A549 (cell line): ENCODE measurements around the gene FBLN1.

Experiments used
- CEBPB ChIP-seq, 2 experiments: fragments of >200 bp in 1 of 2; sonication (Bioruptor Twin) in 1 of 2; formaldehyde crosslinking in 1 of 2; IDR thresholded peaks; 2 replicates each; pipeline ENCODE4 v1.6.1; 2012 to 2016
- E2F6 ChIP-seq: IDR thresholded peaks from 2 replicates; pipeline ENCODE4 v1.6.1; 2012; ENCODE audit warnings: low read depth, borderline replicate concordance
- KDM5A ChIP-seq: fragments of 200-600 bp; sonication (generic); IDR thresholded peaks from 2 replicates; pipeline ENCODE4 v1.6.1; 2016; ENCODE audit warnings: antibody characterized with exemption, mild to moderate bottlenecking

- no peak for TF ChIP-seq E2F6
- no peak for TF ChIP-seq CEBPB (IDR thresholded peaks at IDR 0.05)
- no peak for TF ChIP-seq KDM5A
Observed at GRCh38 chr22:45534339-45535192, 31.9 kb downstream of the FBLN1 start.
